IMR-90 (cell line): ENCODE measurements around the gene ANO7.

Source experiments
- CTCF ChIP-seq: conservative IDR thresholded peaks from 2 replicates; pipeline ENCODE4 v1.5.1; 2012; ENCODE audit warnings: mild to moderate bottlenecking, low read depth, low read length, improper control_type of control experiment
- POLR2A ChIP-seq: IDR thresholded peaks from 2 replicates; pipeline ENCODE4 v1.6.1; 2012; ENCODE audit warnings: mild to moderate bottlenecking, low read depth, low read length

GRCh38 chr2:241226723-241227572, 38.5 kb downstream of the ANO7 start:
- no peak for TF ChIP-seq CTCF
- TF ChIP-seq POLR2A = no peak
